Stomach (tissue), 9 donors: Measurements from ENCODE around the gene GHRL. TPM values are rescaled to one million over a fixed set of nuclear protein-coding genes. Genes with fewer than 3 reads are reported as not detected.

Experiments used
- DNase-seq, 2 donors: peaks; one replicate each; pipeline versions ENCODE4 v3.0.0 to v3.0.0-alpha.2; 2013 to 2019
- H3K27ac ChIP-seq, 5 donors: fragments of 200-600 bp in 4 of 5; sonication (generic) in 4 of 5; one replicate each; pipeline ENCODE4 v1.5.1; 2013 to 2019; ENCODE audit warnings: mild to moderate bottlenecking in 1 of 5, moderate library complexity in 1 of 5
- H3K27me3 ChIP-seq, 3 donors: fragments of 200-600 bp; sonication (generic); one replicate each; pipeline ENCODE4 v1.5.1; 2017 to 2019; ENCODE audit warnings: mixed run types in 1 of 3
- H3K36me3 ChIP-seq, 4 donors: fragments of 200-600 bp; sonication (generic); 1 replicate in 3 of 4; 2 replicates in 1 of 4; pipeline ENCODE4 v1.5.1; 2016 to 2019
- H3K4me1 ChIP-seq, 4 donors: fragments of 200-600 bp; sonication (generic); one replicate each; pipeline ENCODE4 v1.5.1; 2016 to 2019
- H3K4me3 ChIP-seq, 4 donors: fragments of 200-600 bp; sonication (generic) in 3 of 4; one replicate each; pipeline ENCODE4 v1.5.1; 2016 to 2019; ENCODE audit warnings: mild to moderate bottlenecking in 1 of 4
- H3K9me3 ChIP-seq, 4 donors: fragments of 200-600 bp; sonication (generic); one replicate each; pipeline ENCODE4 v1.5.1; 2016 to 2019
- EP300 ChIP-seq: sonication (generic); formaldehyde crosslinking; IDR thresholded peaks from one replicate; pipeline ENCODE4 v1.6.1; 2017; ENCODE audit warnings: antibody characterized with exemption
- POLR2A ChIP-seq, 4 donors: fragments of 450-650 bp; IDR thresholded peaks; one replicate each; pipeline ENCODE4 v1.6.1; 2016; ENCODE audit warnings: antibody characterized with exemption in 4 of 4, control low read depth in 2 of 4, mild to moderate bottlenecking in 1 of 4, moderate library complexity in 1 of 4
- POLR2AphosphoS5 ChIP-seq, 3 donors: sonication (generic); formaldehyde crosslinking; IDR thresholded peaks; one replicate each; pipeline ENCODE4 v1.6.1; 2016; ENCODE audit warnings: antibody characterized with exemption in 3 of 3
- WGBS, 5 donors: extraction: QIAGEN DNeasy Blood & Tissue Kit in 3 of 5; methylation state at CpG; one replicate each; pipeline versions ENCODE4 v1.1.5 to v1.1.7; 2013 to 2018; 5-methylcytosine and 5-hydroxymethylcytosine counted together
- intact Hi-C: fragments of 100-400 bp; cut with DNase I; formaldehyde crosslinking; loops from one replicate; pipeline ENCODE4 v1.15.1; 2023; ENCODE audit warnings: low total_unique reads
- polyA plus RNA-seq, 3 donors: library from polyadenylated mRNA; stranded (reverse); fragments of 200-250 nt; gene quantifications; one replicate each; pipeline ENCODE4 v1.2.3, GENCODE V29; 2013
- total RNA-seq, 5 donors: library from RNA; depleted of rRNA; stranded (reverse); fragments of >200 nt; gene quantifications; one replicate each; pipeline versions ENCODE4 v1.1.0 to v1.2.3, GENCODE V29; 2014 to 2016
- TF ChIP-seq, protein P1 (sequence below), 7 experiments: fragments of 450-650 bp in 4 of 7; fragments of 200-600 bp in 3 of 7; sonication (generic) in 3 of 7; IDR thresholded peaks; one replicate each; pipeline ENCODE4 v1.5.1; 2016 to 2019; ENCODE audit warnings: antibody characterized with exemption in 7 of 7, control low read depth in 2 of 7, mild to moderate bottlenecking in 1 of 7
- donor health status: healthy with polysubstance abuse.
- donor health status: Bipolar disorder and iron deficiency.
- donor health status: healthy.

GHRL gene
- total and polyA plus RNA-seq, 8 donors: 1.7 to 804 (median 253) TPM

DNA sequence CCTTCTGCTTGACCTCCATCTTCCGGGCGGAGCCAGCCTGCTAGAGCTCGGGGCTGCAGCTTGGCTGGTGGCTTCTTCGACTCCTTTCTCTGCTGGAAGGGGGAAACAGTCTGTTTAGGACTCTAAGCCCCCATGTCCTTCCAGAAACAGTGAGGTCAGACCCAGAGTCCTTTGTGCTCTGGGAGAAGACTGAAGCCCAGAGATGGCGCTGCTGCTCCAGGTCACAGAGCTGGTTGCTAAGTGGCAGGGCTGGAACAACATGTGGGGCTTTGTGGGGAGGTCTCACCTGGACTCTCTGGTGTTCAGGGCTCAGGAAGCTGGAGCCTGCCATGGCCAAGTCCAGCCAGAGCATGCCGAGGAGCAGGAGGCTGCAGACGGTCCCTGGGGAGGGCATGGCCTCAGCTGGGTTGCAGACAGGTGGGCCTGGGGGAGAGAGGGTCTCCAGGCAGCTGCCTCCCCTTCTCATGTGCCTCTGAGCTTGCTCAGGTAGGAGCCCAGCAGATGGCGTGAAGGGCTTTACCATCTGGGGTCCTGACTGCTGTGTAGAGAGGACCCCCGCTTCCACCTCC lies 2.9 kb downstream of the GHRL start:
- H3K4me3 ChIP-seq: no peak overlapping the region
- H3K4me1 ChIP-seq: peaks cover 0 to 39% (median 23%) of the 10 kb centered on the region in 4 donors
- DNase-seq: no peak
- peaks cover 10 to 96% (median 40%) of the 10 kb centered on the region in 4 donors for H3K36me3 ChIP-seq
- no peaks in the 10 kb centered on the region for H3K27me3 ChIP-seq
- intact Hi-C loops: no loop called here
- TF ChIP-seq EP300 (no peak), POLR2AphosphoS5 (IDR thresholded peaks at IDR 0.05) (no peak)
- H3K27ac ChIP-seq: no peak overlapping the region
- WGBS, 5 donors: 87 to 93% (median 90%) methylated on average over 8 to 9 of the region's 9 CpGs
- no peaks in the 10 kb centered on the region for H3K9me3 ChIP-seq

DNA sequence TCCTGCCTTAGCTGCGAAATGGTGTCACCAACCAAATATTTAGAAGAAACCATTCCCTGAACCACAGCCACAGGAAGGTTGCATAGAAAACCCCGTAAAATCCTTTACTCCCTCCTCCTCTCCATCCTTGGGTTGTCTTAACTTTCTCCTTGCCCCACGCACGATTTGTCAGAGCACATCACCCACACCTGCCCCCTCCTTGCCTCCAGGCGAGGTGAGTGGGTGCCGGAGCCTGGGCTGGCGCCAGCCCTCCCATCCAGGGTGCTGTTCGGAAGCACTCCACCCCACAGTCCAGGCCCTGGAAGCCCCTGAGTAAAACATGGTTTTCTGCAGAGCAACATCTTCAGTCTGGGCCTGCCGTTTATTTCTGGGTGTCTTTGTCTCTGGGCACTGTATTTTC lies 3.7 kb downstream of the GHRL start:
- no peak overlapping the region for H3K4me3 ChIP-seq
- H3K27me3 ChIP-seq: no peaks in the 10 kb centered on the region
- H3K9me3 ChIP-seq: no peaks in the 10 kb centered on the region
- intact Hi-C loops: no loop called here
- H3K27ac ChIP-seq: no peak overlapping the region
- H3K4me1 ChIP-seq: peaks cover 2 to 47% (median 25%) of the 10 kb centered on the region in 4 donors
- 82 to 91% (median 88%) methylated on average over 9 of the region's 9 CpGs for WGBS, 5 donors
- DNase-seq: no peak
- TF ChIP-seq POLR2A (IDR thresholded peaks at IDR 0.05) (no peak), EP300 (no peak), POLR2AphosphoS5 (IDR thresholded peaks at IDR 0.05) (no peak)
- TF ChIP-seq, protein P1, sequence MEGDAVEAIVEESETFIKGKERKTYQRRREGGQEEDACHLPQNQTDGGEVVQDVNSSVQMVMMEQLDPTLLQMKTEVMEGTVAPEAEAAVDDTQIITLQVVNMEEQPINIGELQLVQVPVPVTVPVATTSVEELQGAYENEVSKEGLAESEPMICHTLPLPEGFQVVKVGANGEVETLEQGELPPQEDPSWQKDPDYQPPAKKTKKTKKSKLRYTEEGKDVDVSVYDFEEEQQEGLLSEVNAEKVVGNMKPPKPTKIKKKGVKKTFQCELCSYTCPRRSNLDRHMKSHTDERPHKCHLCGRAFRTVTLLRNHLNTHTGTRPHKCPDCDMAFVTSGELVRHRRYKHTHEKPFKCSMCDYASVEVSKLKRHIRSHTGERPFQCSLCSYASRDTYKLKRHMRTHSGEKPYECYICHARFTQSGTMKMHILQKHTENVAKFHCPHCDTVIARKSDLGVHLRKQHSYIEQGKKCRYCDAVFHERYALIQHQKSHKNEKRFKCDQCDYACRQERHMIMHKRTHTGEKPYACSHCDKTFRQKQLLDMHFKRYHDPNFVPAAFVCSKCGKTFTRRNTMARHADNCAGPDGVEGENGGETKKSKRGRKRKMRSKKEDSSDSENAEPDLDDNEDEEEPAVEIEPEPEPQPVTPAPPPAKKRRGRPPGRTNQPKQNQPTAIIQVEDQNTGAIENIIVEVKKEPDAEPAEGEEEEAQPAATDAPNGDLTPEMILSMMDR (IDR thresholded peaks at IDR 0.05): no peak
- peaks cover 10 to 92% (median 42%) of the 10 kb centered on the region in 4 donors for H3K36me3 ChIP-seq

DNA sequence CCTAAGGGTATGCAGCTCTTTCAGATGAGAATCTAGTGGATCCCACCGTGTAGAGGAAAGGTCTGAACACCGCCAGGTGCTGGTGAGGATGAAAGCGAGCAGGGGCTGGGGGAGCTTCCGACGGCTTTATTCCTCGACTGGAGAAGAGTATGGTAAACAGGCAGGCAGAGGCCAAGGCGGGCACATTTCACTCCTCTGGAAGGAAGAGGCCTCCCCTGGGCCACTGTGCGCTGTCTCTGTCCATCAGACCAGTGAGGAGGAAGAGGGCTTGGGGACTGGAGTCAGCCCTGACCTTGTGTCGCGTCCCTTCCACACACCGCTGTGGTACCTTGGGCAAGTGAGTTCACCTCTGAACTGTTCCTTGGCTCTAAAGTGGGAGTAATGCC lies 4.2 kb downstream of the GHRL start:
- H3K27ac ChIP-seq: no peak overlapping the region
- no peaks in the 10 kb centered on the region for H3K9me3 ChIP-seq
- no peak for DNase-seq
- H3K4me3 ChIP-seq: no peak overlapping the region
- 83 to 95% (median 92%) methylated on average over 11 of the region's 11 CpGs for WGBS, 5 donors
- no peak for TF ChIP-seq EP300
- TF ChIP-seq, protein P1 (IDR thresholded peaks at IDR 0.05): no peak
- TF ChIP-seq POLR2AphosphoS5 (IDR thresholded peaks at IDR 0.05): no peak
- no peak for TF ChIP-seq POLR2A (IDR thresholded peaks at IDR 0.05)
- H3K4me1 ChIP-seq: peaks cover 7 to 49% (median 26%) of the 10 kb centered on the region in 4 donors
- intact Hi-C loops: no loop called here
- no peaks in the 10 kb centered on the region for H3K27me3 ChIP-seq
- H3K36me3 ChIP-seq: peaks cover 10 to 86% (median 45%) of the 10 kb centered on the region in 4 donors

DNA sequence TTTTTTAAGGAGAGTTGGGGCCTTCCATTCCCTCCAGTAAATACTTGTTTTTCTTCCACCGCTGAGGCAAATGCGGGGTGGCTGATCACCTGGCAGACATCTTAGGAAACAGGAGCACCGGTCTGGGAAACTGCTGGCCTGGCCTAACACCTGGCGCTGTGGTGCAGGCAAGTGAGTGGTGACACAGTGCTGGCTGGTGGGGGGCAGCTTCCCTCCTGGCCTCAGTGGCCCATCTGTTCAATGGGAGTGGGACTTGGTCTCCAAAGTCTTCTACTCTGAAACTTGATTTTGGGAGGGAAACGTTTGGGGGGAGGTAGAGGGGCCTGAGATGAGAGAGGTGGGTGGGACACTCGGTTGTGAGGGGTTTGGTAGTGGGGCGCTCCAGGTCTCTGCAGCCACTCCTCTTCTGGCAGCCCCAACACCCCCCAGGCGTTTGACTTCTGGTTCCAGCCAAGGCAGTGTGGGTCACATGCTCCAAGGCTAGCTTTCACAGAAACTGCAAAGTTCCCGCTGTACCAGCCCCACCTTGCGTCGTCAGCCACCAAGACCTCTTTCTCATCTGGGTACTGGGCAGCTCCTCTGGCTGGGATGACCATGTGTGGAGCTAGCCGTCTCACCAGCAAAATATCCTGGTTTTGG lies 4.7 kb downstream of the GHRL start:
- Histone ChIP-seq H3K27me3 (no peaks in the 10 kb centered on the region), H3K9me3 (no peaks in the 10 kb centered on the region), H3K4me1 (peaks cover 12 to 48% (median 25%) of the 10 kb centered on the region in 4 donors), H3K36me3 (peaks cover 10 to 83% (median 50%) of the 10 kb centered on the region in 4 donors), H3K4me3 (no peak overlapping the region), H3K27ac (no peak overlapping the region)
- no peak for DNase-seq
- 90 to 94% (median 91%) methylated on average over 8 to 12 of the region's 12 CpGs for WGBS, 5 donors
- TF ChIP-seq POLR2AphosphoS5 (IDR thresholded peaks at IDR 0.05) (no peak), EP300 (no peak), POLR2A (IDR thresholded peaks at IDR 0.05) (no peak)
- TF ChIP-seq, protein P1 (IDR thresholded peaks at IDR 0.05): no peak
- intact Hi-C loops: no loop called here
